GM21390 (cell line): ENCODE data around the gene LUZP2.

ENCODE experiments used
- ATAC-seq: cut with Tn5 transposase; IDR thresholded peaks from one replicate; pipeline ENCODE4 v1.9.1; 2021; ENCODE audit not compliant: unreplicated experiment

Gene LUZP2

GRCh38 chr11:25066706-25067105, 569.9 kb downstream of the LUZP2 start:
- ATAC-seq = no peak

GRCh38 chr11:25068451-25068850, 571.6 kb downstream of the LUZP2 start:
- no peak for ATAC-seq

- no peak for ATAC-seq
These were observed 597.4 kb downstream of the LUZP2 start for GRCh38 chr11:25094085-25094802.

- no peak for ATAC-seq
These were observed 622.6 kb downstream of the LUZP2 start for GRCh38 chr11:25119416-25119815.
